IPS-18a (cell line): ENCODE results near the gene SLC44A1.

Experiments used
- H3K27ac ChIP-seq: one replicate; pipeline ENCODE4 v1.5.1; 2013; ENCODE audit warnings: low read length
- H3K27me3 ChIP-seq: one replicate; pipeline ENCODE4 v1.6.1; 2013; ENCODE audit warnings: mild to moderate bottlenecking, low read length; ENCODE audit not compliant: control insufficient read depth, insufficient read depth
- H3K36me3 ChIP-seq: one replicate; pipeline ENCODE4 v1.6.1; 2013; ENCODE audit warnings: low read depth, low read length; ENCODE audit not compliant: control insufficient read depth
- H3K4me1 ChIP-seq: one replicate; pipeline ENCODE4 v1.6.1; 2013; ENCODE audit warnings: low read depth, low read length; ENCODE audit not compliant: control insufficient read depth
- H3K4me3 ChIP-seq: one replicate; pipeline ENCODE4 v1.5.1; 2013; ENCODE audit warnings: low read length
- H3K9ac ChIP-seq: one replicate; pipeline ENCODE4 v1.6.1; 2013; ENCODE audit warnings: mild to moderate bottlenecking, low read length, moderate library complexity
- H3K9me3 ChIP-seq: one replicate; pipeline ENCODE4 v1.6.1; 2013; ENCODE audit warnings: low read depth, low read length; ENCODE audit not compliant: control insufficient read depth

The SLC44A1 gene

DNA sequence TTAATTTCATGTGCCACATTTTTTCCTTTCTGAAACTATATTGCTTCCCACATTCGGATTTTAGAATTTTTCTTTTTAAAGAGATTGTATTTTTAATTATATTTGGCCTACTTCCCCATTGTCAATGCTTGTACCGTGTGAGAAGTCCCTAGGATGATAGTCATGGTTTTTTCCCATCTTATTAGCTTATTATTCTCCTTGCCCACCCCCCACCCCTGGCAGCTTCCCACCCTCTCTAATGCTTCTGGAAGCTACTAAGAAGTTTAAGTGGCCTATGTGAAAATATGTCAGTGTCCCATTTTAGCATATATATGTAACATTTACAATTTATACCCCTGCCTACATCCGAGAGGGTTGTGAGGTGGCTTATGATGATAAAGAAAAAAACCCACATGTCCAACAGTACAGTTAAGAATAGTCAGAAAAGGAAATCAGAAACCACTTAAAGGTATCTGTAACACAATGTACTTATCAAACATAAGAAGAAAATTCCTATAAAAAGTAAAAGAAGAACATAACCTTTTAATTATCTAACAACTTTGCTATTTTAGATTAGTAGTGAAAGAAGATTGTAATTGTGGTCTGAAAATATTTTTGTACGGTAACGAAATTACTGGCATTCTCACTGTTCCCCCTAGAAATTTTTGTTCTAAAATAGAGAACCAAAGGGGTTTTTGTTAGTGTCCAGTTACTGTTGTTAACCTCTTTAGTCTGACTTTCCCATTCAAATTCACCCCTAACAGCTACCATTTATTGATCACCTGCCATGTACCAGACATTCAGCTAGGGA is 62.1 kb downstream of the SLC44A1 start:
- no peak overlapping the region for H3K9ac ChIP-seq
- no peak overlapping the region for H3K4me3 ChIP-seq
- H3K4me1 ChIP-seq: peaks cover 13% of the 10 kb centered on the region
- H3K27ac ChIP-seq: no peak overlapping the region
- H3K9me3 ChIP-seq: no peaks in the 10 kb centered on the region
- no peaks in the 10 kb centered on the region for H3K27me3 ChIP-seq
- H3K36me3 ChIP-seq: peaks cover 11% of the 10 kb centered on the region

- Histone ChIP-seq H3K4me1 (peaks cover 13% of the 10 kb centered on the region), H3K27me3 (no peaks in the 10 kb centered on the region), H3K4me3 (no peak overlapping the region), H3K36me3 (peaks cover 11% of the 10 kb centered on the region), H3K9me3 (no peaks in the 10 kb centered on the region), H3K27ac (no peak overlapping the region), H3K9ac (no peak overlapping the region)
These were observed 63.2 kb downstream of the SLC44A1 start for GRCh38 chr9:105307591-105308130.

- peaks cover 5% of the 10 kb centered on the region for H3K36me3 ChIP-seq
- H3K4me1 ChIP-seq: peaks cover 13% of the 10 kb centered on the region
- H3K27ac ChIP-seq: no peak overlapping the region
- no peaks in the 10 kb centered on the region for H3K27me3 ChIP-seq
- H3K9me3 ChIP-seq: no peaks in the 10 kb centered on the region
- no peak overlapping the region for H3K9ac ChIP-seq
- H3K4me3 ChIP-seq: no peak overlapping the region
These were observed 64.2 kb downstream of the SLC44A1 start for GRCh38 chr9:105308461-105309341.

DNA sequence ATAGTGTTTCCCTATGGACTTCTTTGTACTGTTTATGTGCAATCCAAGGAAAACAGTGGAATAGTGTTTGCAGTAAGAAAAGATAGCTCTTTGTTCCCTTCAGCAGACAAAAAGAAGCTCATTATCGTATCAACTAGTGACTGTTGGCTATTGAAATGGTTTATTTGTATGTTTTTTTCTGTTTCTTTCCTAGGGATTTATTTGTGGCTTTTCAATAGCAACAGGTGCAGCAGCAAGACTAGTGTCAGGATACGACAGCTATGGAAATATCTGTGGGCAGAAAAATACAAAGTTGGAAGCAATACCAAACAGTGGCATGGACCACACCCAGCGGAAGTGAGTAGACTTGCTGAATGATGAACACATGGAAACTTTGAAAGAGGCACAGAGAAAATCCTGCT is 65.1 kb downstream of the SLC44A1 start:
- Histone ChIP-seq H3K9ac (no peak overlapping the region), H3K4me1 (peaks cover 13% of the 10 kb centered on the region), H3K36me3 (peaks cover 3% of the 10 kb centered on the region), H3K9me3 (no peaks in the 10 kb centered on the region), H3K4me3 (no peak overlapping the region), H3K27ac (no peak overlapping the region), H3K27me3 (no peaks in the 10 kb centered on the region)

DNA sequence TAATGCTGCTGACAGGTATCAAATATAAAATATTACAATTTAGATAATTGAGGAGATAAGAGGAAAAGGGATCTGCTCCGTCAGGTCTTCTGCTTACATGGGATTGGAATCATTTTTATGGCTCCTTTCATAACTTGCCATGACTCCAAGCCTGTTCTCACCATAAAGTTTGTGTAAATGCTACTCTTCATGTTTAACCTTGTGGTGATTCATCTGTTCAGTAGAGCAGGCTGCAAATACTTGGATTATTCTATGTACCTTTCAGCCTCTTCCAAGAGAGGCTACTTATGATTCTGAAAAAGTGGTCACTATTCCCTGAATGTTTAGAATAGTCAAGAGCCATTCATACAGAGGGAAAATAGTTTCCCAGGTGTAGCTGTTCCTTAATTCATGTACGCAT is 66.9 kb downstream of the SLC44A1 start:
- no peak overlapping the region for H3K9ac ChIP-seq
- no peak overlapping the region for H3K4me3 ChIP-seq
- H3K27ac ChIP-seq: no peak overlapping the region
- peaks cover 6% of the 10 kb centered on the region for H3K36me3 ChIP-seq
- H3K9me3 ChIP-seq: no peaks in the 10 kb centered on the region
- peaks cover 13% of the 10 kb centered on the region for H3K4me1 ChIP-seq
- no peaks in the 10 kb centered on the region for H3K27me3 ChIP-seq

GRCh38 chr9:105313238-105313637 is 68.8 kb downstream of the SLC44A1 start:
- Histone ChIP-seq H3K4me1 (peaks cover 7% of the 10 kb centered on the region), H3K4me3 (no peak overlapping the region), H3K36me3 (peaks cover 6% of the 10 kb centered on the region), H3K27ac (no peak overlapping the region), H3K9me3 (no peaks in the 10 kb centered on the region), H3K27me3 (no peaks in the 10 kb centered on the region), H3K9ac (no peak overlapping the region)

DNA sequence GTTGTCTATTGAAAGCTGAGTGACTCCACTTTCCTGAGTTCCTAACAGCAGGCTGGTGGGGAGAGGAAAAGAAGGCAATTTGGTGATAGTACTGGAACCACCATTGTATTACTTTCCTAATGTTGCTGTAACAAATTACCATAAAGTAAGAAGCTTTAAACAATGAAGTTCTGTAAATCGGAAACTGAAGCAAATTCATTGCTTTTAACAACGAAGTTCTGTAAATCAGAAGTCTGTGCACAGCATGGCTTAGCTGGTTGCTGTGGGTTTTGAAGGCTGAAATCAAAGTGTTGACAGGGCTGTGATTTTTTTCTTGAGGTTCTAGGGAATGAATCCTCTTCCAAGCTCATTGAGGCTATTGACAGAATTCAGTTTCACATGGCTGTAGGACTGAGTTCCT is 72.3 kb downstream of the SLC44A1 start:
- no peak overlapping the region for H3K9ac ChIP-seq
- H3K4me3 ChIP-seq: no peak overlapping the region
- H3K36me3 ChIP-seq: peaks cover 4% of the 10 kb centered on the region
- no peaks in the 10 kb centered on the region for H3K4me1 ChIP-seq
- no peaks in the 10 kb centered on the region for H3K9me3 ChIP-seq
- no peak overlapping the region for H3K27ac ChIP-seq
- no peaks in the 10 kb centered on the region for H3K27me3 ChIP-seq

- no peaks in the 10 kb centered on the region for H3K9me3 ChIP-seq
- no peak overlapping the region for H3K9ac ChIP-seq
- no peak overlapping the region for H3K4me3 ChIP-seq
- H3K27me3 ChIP-seq: no peaks in the 10 kb centered on the region
- H3K36me3 ChIP-seq: peaks cover 4% of the 10 kb centered on the region
- no peak overlapping the region for H3K27ac ChIP-seq
- no peaks in the 10 kb centered on the region for H3K4me1 ChIP-seq
These were observed 74.3 kb downstream of the SLC44A1 start for GRCh38 chr9:105318729-105319191.

DNA sequence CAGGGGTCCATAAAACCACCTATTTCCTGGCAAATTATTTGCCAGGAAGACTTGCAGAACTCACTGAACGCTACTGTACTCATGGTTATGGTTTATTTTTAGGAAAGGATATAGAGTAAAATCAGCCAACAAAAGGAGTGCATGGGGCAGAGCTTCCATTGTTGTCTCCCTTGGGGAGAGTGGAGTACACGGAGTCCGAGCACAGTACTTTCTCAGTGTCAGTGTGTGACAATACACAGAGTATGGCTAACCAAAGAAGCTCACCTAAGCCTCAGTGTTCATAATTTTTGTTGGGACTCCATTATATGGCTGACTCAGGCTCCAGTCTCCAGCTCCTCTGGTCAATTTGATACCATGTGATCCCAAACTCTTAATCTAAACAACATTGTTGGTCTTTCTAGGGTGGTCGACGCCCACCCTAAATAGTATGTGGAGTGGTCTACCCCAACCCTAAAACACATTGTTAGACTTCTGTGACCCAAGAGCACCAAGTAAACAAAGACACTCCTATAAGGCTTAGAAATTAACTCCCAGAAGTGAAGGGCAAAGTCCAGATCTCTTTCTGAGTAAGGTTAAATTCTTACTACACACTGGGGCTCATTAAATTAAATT is 74.9 kb downstream of the SLC44A1 start:
- H3K27ac ChIP-seq: no peak overlapping the region
- no peaks in the 10 kb centered on the region for H3K9me3 ChIP-seq
- no peaks in the 10 kb centered on the region for H3K4me1 ChIP-seq
- no peak overlapping the region for H3K9ac ChIP-seq
- no peak overlapping the region for H3K4me3 ChIP-seq
- H3K27me3 ChIP-seq: no peaks in the 10 kb centered on the region
- peaks cover 4% of the 10 kb centered on the region for H3K36me3 ChIP-seq

DNA sequence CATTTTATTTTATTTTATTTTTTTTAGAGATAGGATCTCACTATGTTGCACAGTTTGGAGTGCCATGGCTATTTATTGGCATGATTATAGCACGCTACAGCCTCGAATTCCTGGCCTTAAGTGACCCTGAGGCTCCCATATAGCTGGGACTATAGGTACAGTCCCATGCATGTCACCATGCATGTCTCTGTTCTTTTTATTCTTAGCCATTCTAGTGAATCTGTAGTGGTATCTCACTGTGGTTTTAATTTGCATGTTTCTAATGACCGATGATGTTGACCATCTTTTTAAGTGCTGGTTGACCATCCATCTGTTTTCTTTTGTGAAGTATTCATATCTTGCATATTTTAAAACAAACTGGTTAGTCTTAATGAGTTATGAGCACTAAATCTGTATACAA is 76.1 kb downstream of the SLC44A1 start:
- H3K27ac ChIP-seq: no peak overlapping the region
- H3K4me3 ChIP-seq: no peak overlapping the region
- no peaks in the 10 kb centered on the region for H3K9me3 ChIP-seq
- peaks cover 2% of the 10 kb centered on the region for H3K36me3 ChIP-seq
- H3K9ac ChIP-seq: no peak overlapping the region
- no peaks in the 10 kb centered on the region for H3K27me3 ChIP-seq
- no peaks in the 10 kb centered on the region for H3K4me1 ChIP-seq

DNA sequence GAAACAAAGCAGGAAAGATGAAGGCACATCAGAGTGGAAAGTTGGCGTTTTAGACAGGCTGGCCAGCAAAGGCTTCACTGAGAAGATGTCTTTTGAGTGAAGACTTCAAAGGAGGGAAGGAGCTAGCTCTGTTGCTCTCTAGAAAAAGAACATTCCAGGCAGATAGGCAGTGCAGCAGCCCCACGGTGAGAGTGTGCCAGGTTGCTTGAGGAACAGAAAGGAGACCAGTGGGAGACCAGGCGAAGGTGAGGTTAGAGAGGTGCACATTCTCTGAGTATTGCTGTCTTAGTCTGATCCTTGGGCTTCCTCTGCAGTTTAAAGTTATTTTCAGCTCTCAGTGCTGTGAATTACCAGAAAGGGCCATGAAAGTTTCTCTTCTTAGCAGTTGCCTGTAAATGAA is 83.8 kb downstream of the SLC44A1 start:
- Histone ChIP-seq H3K27ac (no peak overlapping the region), H3K36me3 (peaks cover 2% of the 10 kb centered on the region), H3K4me3 (no peak overlapping the region), H3K9me3 (no peaks in the 10 kb centered on the region), H3K9ac (no peak overlapping the region), H3K27me3 (no peaks in the 10 kb centered on the region), H3K4me1 (peaks cover 5% of the 10 kb centered on the region)
